Cerebellar nuclear complex (tissue), 1 donor: ENCODE measurements around the gene MUC2.

Experiments
- DNase-seq, 2 experiments: peaks; one replicate each; lab custom pipeline; 2025; lab: John Stamatoyannopoulos, UW

The MUC2 gene

DNA sequence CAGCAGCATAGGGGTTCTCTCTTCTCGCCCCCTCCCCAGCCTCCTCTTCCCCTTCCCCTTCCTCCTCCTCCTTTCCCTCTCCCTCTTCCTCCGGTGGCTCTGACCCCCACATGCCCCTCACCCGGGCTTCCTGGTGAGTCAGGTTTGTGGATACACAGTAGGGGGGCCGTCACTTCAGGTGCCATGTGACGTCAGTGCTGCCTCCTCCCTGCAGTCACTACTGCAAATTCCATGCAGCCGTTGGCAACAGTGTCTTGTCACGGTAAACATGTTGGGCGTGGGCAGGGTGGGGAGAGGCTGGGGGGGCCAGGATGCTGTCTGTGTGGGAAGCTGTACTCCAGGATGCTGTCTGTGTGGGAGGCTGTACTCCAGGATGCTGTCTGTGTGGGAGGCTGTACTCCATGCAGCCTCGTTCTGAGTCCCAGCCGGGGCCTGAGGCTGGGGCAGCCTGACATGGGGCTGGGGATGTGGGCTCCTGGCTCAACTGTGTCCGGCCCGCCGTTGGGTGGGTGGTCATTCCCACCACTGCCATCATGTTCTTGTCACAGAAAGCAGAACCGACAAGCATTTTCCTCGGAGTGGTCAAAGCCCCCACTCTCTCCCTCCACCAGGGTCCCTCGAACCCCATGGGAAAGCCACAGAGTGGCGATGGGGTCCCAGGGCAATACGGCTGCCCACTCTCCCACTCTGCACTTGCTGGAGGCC, 2.4 kb upstream of the MUC2 start:
- no peak for DNase-seq

DNA sequence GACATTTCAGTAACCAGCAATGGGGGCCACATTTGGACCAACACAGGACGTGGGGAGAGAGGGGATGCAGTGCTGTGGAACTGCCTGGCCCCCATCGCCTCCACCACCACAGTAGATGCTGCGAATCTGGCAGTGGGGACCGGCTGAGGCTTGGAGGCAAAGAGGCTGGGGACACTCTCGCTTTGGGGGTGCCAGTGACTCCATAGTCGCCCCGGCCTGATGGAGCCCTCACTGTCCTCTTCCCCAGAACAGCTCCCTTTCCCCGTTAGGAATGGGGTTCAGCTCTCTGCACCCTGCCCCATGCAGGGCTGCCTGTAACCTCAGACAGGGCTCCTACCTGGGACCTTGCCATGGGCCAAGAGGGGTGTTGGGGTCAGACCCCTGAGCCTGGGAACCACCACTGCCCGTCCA, 1.8 kb upstream of the MUC2 start:
- DNase-seq, result no peak

DNA sequence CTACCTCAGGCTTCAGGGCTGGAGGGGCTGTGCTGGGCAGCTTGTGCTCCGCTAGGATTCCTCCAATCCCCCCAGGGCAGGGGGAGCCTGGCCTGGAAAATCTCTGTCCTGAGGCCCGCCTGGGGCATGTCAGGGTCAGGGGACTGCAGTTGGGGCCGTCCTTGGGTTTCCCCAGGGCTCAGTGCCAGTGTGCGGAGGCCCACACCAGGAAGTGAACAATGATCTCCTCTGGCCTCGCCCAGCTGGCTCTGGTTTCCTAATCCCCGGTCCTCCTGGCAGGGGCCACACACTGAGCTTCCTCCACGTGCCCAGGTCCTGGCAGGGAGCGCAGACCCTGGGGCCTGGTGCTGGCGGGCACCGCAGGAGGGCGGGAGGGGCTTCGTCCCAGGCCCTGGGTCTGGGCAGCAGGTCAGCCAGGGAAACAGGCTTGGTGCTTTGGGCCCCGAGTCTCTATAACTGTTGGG, 1.4 kb upstream of the MUC2 start:
- no peak for DNase-seq

DNA sequence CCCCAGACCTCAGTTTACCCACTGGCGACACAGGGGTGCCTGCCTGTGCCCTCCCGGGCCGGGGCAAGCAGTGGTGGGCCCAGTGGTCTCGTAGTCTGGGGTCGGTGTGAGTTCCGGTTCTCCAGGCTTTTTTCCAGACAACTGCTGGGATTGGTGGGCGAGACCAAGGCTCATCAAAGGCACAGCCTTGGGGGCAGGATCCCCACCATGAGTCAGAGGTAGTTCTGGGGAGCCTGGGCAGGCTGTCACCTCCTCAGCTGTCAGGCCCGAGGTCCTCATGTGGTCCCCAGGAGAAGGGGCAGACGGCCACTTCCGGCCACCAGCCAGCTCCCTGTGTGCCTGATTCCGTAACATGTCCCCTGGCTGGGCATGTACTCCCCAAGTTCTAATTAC, 827 bp upstream of the MUC2 start:
- DNase-seq, result no peak

DNA sequence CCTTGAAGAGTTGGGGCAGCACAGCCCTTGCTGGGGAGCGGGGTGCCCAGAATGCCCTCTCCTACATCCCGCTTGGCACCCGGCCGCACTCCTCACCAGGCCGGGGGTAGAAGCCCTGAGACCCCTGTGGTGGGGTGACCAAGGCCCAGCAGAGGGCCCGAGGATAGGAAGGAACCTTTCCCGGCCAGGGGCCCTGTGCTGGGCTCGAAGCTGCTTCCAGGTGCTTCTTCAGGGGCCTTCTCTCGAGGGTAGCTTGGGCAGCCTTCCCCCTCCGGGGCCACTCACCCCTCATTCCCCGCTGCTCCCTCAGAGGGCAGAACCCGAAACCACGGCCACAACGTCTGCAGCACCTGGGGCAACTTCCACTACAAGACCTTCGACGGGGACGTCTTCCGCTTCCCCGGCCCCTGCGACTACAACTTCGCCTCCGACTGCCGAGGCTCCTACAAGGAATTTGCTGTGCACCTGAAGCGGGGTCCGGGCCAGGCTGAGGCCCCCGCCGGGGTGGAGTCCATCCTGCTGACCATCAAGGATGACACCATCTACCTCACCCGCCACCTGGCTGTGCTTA, 752 bp downstream of the MUC2 start:
- no peak for DNase-seq

DNA sequence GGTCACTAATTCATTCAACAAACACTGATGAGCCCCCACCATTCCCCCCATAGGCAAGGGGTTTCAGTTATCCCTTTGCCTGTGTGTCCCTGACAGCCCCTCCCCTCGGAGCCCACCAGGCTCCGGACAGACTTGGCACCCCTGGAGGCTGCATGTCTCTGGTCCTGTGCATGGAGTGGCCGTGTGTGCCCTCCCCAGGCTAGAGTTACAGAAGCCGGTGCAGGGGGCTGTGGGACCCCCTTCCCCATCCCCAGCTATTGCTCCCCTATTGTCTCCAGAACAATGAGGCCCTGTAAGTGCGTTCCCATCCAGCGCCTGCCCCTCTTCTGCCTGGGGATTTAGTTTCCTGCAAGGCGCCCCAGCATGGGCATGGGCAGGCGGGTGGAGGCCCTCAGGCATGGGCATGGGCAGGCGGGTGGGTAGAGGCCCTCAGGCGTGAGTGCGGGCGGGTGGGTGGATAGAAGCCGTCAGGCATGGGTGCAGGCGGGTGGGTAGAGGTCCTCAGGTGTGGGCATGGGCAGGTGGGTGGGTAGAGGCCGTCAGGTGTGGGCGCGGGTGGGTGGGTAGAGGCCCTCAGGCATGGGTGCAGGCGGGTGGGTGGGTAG, 1.5 kb downstream of the MUC2 start:
- no peak for DNase-seq

DNA sequence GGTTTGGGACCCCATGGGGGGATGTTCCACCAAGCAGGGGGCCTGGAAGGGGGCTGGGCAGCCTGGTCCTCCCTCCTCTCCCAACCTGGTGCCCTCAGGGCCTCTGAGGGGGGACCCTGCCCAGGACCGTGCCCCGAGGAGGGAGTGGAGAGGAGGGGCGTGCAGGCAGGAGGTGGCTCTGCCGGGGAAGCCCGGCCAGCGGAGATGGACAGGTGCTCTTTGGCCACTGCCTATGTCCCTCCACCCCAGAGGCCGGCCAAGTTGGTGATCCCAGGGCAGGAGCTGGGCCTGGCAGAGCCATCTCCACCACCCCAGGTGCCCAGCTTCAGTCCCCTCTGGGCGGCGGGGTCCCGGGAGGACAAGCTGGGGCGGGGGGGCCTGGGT, 2.4 kb downstream of the MUC2 start:
- DNase-seq, result no peak

DNA sequence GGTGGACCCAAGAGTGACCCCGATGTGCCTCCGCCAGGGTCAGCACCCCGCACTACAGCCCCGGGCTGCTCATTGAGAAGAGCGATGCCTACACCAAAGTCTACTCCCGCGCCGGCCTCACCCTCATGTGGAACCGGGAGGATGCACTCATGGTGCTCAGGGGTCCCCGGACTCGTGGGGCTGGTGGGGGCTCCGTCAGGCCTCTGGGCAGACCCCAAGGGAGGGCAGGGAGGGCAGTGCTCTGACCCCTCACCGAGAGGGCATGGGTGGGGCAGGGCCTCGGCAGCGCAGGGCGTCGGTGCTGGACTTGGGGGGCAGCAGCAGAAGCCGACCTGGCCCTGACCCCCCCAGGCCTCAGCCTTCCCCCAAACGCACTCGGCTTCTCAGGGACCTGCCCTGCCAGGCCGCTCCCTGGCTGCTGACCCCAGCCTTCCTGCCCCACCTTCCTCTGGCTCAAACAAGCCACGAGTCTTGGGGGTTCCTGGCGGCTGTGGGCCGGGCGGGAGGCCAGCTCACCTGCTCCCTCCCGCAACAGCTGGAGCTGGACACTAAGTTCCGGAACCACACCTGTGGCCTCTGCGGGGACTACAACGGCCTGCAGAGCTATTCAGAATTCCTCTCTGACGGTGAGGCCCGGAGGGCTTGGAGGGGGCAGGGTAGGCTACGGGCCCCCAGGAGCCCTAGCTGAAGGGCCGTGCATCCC, 2.9 kb downstream of the MUC2 start:
- no peak for DNase-seq

DNA sequence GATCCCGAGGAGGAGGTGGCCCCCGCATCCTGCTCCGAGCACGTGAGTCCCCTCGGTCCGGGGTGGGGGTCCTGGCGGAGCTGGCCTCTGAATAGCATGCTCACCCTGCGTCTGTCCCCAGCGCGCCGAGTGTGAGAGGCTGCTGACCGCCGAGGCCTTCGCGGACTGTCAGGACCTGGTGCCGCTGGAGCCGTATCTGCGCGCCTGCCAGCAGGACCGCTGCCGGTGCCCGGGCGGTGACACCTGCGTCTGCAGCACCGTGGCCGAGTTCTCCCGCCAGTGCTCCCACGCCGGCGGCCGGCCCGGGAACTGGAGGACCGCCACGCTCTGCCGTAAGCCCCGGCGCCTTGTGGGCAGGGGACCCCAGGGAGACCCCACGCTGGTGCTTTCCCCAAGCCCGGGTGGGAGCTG, 3.5 kb downstream of the MUC2 start:
- DNase-seq, result no peak

DNA sequence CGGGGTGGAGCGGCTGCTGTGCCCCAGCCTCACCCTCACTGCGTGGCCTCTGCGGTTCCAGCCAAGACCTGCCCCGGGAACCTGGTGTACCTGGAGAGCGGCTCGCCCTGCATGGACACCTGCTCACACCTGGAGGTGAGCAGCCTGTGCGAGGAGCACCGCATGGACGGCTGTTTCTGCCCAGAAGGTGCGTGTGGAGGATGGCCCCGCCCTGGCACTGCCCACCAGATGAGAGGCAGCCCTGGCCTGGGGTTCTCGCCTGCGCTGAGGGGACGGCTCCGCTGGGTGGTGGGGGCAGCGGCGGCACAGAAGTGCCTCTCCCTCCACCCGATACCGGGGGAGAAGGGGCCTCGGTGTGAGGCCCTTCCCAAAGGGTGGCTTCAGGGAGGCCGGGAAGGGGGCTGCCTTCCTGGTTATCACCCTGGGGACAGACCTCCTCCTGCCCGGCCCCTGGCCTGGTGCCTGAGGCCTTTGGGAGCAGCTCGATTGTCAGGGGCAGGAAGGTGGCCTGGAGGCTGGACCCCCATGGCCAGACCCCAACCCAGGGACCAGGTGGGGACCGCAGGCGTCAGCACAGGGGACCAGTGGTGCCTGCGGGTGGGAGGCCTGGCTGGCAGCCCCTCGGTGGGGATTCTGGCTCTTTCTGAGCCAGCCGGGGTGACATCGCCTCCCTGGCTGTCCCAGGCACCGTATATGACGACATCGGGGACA, 7.1 kb downstream of the MUC2 start:
- no peak for DNase-seq

DNA sequence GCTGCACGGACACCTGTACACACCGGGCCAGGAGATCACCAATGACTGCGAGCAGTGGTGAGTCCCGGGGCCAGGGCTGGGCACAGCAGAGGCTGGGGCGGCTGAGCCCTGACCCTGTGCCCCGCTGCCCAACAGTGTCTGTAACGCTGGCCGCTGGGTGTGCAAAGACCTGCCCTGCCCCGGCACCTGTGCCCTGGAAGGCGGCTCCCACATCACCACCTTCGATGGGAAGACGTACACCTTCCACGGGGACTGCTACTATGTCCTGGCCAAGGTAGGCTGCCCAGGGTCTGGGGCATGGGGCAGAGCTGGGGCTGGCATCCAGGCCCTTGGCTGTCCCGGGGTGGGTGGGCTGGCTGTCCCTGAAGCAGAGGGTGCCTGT, 7.7 kb downstream of the MUC2 start:
- DNase-seq, result no peak

DNA sequence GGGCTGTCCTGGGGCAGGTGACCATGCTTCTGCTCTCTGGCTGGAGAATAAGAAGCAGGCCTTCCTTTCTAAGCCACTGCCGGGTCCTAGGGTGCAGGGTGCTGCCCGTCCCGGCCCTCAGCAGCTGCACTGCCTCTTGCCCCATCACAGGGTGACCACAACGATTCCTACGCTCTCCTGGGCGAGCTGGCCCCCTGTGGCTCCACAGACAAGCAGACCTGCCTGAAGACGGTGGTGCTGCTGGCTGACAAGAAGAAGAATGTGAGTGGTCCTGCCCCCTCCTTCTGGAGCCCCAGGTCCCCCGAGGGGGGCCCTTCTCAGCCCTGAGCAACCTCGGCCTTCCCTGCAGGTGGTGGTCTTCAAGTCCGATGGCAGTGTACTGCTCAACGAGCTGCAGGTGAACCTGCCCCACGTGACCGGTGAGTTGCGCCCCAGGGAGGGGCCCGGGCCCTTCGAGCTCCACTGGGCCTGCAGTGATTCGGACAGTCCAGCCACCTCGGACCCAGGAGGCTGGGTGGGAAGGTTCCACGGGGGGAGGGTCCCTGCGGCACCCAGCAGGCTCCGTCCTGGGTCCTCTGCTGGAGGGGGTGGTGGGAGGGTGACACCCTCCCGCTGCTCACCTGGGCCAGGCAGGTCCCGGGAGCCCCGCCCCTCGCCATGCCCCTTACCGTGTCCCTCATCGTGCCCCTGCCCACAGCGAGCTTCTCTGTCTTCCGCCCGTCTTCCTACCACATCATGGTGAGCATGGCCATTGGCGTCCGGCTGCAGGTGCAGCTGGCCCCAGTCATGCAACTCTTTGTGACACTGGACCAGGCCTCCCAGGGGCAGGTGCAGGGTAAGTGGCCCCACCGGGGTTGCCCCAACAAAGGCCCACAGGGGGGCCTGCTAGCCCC, 8.3 kb downstream of the MUC2 start:
- DNase-seq, result no peak

DNA sequence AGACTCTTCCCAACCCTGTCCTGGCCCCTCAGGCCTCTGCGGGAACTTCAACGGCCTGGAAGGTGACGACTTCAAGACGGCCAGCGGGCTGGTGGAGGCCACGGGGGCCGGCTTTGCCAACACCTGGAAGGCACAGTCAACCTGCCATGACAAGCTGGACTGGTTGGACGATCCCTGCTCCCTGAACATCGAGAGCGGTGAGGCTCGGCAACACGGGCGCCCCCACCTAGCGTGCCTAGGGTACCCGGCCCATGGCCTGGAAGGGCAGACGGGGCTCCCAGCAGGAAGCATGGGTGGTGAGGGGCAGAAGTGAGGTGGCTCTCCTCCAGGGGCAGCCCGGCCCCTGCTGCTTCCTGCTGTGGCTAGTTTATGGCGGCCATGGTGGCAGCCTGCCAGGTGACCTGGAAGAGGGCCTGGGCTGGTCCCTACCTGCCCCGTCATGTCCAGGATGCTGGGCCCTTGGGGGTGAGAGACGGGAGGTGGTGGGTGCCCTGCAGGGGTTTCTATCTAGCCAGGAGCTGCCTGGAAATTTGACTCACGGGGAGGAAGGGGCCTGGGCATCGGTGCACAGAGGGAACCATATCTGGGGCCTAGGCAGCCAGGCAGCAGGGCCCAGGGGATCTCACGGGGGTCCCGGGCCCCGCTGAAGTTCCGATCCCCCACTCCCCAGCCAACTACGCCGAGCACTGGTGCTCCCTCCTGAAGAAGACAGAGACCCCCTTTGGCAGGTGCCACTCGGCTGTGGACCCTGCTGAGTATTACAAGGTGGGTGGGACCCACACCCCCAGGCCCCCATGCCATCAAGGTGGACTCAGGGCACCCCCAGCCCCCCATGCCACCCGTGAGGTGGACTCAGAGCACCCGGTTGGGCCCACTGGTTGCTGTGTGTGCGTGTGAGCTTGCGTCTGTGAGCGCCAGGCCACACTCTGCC, 9.2 kb downstream of the MUC2 start:
- no peak for DNase-seq

DNA sequence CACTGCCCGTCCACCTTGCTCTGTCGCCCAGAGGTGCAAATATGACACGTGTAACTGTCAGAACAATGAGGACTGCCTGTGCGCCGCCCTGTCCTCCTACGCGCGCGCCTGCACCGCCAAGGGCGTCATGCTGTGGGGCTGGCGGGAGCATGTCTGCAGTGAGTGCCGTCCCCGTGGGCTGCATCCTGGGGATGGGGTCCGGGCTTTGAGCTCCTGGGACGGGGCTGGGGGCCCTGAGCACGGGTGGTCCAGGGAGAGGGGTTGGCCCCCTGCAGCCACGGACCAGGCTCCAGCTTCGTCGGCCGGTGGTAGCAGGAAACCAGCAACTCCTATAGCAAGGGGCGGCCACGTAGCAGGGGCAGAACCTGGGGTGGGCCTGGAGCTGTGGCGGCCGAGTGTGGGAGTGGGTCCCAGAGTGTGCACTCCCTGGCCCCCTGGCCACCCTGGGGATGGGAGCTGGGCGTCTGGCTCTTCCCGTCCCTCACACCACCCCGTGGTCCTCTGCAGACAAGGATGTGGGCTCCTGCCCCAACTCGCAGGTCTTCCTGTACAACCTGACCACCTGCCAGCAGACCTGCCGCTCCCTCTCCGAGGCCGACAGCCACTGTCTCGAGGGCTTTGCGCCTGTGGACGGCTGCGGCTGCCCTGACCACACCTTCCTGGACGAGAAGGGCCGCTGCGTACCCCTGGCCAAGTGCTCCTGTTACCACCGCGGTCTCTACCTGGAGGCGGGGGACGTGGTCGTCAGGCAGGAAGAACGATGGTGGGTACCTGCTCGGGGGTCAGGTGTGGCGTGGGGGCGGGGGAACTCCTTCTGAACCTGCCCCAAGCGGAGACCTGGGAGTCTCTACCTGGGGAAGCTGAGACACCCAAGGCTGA, 10.1 kb downstream of the MUC2 start:
- no peak for DNase-seq

DNA sequence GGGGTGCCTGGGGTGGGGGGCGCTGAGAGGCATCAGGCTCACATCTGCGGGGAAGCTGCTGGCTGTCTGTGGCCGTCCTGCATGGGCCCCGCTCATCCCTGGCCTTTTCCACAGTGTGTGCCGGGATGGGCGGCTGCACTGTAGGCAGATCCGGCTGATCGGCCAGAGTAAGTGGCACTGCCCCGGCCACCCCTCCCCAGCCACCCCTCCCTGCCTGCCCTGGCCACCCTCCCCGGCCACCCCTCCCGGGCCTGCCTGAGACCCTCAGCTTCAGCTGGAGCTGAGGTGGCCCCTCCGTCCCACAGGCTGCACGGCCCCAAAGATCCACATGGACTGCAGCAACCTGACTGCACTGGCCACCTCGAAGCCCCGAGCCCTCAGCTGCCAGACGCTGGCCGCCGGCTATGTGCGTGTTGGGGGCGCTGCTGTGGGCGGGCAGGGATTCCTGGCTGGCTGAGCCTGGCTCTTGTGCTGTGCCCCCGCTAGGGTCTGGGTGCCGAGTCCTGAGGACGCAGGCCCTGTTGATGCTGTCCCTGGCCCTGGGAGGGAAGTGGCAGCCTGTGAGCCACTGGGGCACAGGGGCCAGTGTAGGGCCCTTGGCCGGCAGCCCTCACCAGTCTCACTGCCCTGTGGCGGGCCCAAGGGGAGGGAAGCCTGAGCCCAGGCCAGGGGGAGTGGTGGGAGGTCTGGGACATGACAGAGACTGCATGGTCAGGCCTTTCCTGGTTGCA, 10.9 kb downstream of the MUC2 start:
- DNase-seq, result no peak

DNA sequence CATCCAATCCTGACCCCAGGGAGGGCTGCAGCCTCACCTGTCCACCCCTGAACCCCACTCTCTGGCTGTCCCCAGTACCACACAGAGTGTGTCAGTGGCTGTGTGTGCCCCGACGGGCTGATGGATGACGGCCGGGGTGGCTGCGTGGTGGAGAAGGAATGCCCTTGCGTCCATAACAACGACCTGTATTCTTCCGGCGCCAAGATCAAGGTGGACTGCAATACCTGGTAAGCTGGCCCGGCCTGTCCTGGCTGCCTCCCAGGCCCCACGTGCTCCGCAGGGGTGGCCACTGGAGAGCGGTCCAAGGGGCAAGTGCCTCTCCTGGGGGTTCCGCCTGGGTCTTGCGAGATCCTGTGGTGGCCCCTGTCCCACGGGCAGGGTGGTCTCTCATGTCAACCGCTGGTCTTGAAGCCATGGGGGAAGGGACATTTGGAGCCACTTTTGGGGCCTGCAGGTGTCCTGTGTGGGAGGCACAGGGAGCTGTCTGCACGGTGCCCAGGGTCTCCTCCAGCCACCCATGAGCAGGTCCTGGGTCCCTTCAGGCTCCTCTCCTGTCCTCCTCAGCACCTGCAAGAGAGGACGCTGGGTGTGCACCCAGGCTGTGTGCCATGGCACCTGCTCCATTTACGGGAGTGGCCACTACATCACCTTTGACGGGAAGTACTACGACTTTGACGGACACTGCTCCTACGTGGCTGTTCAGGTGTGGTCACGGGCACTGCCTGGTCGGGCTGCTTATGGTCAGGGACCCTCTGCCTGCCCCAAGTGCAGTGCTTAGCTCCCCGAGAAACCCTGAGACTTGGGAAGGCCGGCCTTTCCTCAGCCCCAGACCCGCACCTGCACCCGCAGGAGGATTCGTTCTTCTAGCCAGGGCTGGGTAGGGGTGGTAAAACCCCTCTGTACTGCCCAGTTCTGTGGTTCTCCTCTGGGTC, 11.8 kb downstream of the MUC2 start:
- DNase-seq, result no peak

DNA sequence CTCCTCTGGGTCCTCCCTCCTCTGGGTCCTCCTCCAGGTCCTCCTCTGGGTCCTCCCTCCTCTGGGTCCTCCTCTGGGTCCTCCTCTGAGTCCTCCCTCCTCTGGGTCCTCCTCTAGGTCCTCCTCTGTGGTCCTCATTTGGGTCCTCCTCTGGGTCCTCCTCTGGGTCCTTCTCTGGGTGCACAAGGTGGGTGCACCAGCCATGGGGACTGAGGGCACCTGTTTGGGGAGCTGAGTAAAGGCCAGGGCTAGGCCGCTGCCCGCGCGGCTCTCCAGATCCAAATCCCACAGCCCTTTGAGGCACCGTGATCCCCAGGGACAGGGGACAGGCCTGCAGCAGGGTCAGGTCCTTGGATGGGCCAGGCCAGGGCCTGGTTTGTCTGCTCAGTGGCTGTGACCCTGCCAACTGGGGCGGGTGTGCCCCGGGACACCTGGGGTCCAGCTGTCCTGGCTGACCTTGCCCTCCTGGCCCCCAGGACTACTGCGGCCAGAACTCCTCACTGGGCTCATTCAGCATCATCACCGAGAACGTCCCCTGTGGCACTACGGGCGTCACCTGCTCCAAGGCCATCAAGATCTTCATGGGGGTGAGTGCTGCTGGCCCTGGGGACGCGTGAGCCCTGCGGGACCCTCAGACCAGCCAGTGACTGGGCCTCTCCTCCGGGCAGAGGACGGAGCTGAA, 12.7 kb downstream of the MUC2 start:
- DNase-seq, result no peak
